ENCODE results near the gene RELA. TPM values are rescaled to one million over a fixed set of nuclear protein-coding genes. Genes with fewer than 3 reads are reported as not detected.
"Not testable (repeated sequence)": the region's sequence is repeated elsewhere in the genome, so short reads cannot be mapped to it uniquely, and the experiment has no call there.

The RELA gene
- total RNA-seq, 1 donor from 2014 or later, result 68.9 TPM

- no peaks in the 10 kb centered on the region for H3K36me3 ChIP-seq
- H3K4me3 ChIP-seq, result no peak overlapping the region
- no peaks in the 10 kb centered on the region for H3K27me3 ChIP-seq (ENCODE audit: low read depth)
- H3K4me1 ChIP-seq, result peaks cover 11% of the 10 kb centered on the region
- DNase-seq, result no peak
- TF ChIP-seq CTCF (IDR thresholded peaks at IDR 0.05), result no peak
- H3K9me3 ChIP-seq, result no peaks in the 10 kb centered on the region
- no peak overlapping the region for H3K27ac ChIP-seq
- intact Hi-C loops (cut with DNase I), result no loop called here
- no peak for ATAC-seq
These were observed 34.3 kb upstream of the RELA start for GRCh38 chr11:65696802-65697552.

GRCh38 chr11:65695459-65696241 is 32.9 kb upstream of the RELA start:
- no peak for DNase-seq
- H3K27ac ChIP-seq, result no peak overlapping the region

GRCh38 chr11:65692367-65692766 is 29.7 kb upstream of the RELA start:
- no peak for ATAC-seq
- H3K36me3 ChIP-seq, result no peaks in the 10 kb centered on the region
- no peak overlapping the region for H3K27ac ChIP-seq
- H3K4me1 ChIP-seq, result peaks cover 11% of the 10 kb centered on the region
- TF ChIP-seq CTCF (IDR thresholded peaks at IDR 0.05), result no peak
- H3K27me3 ChIP-seq (ENCODE audit: low read depth), result no peaks in the 10 kb centered on the region
- intact Hi-C loops (cut with DNase I), result no loop called here
- H3K9me3 ChIP-seq, result no peaks in the 10 kb centered on the region
- no peak overlapping the region for H3K4me3 ChIP-seq
- DNase-seq, result no peak

More at GRCh38 chr11:65695459-65696241, 32.9 kb upstream of the RELA start:
- TF ChIP-seq CTCF (IDR thresholded peaks at IDR 0.05), result no peak
- Histone ChIP-seq H3K36me3 (no peaks in the 10 kb centered on the region), H3K4me3 (no peak overlapping the region), H3K9me3 (no peaks in the 10 kb centered on the region), H3K4me1 (peaks cover 11% of the 10 kb centered on the region), H3K27me3 (ENCODE audit: low read depth) (no peaks in the 10 kb centered on the region)
- intact Hi-C loops (cut with DNase I), result no loop called here
- ATAC-seq, result peak; percentile 40 to 48

GRCh38 chr11:65691847-65692246 is 29.1 kb upstream of the RELA start:
- H3K27ac ChIP-seq; ATAC-seq; DNase-seq; intact Hi-C loops (cut with DNase I); H3K36me3 ChIP-seq; H3K4me3 ChIP-seq; H3K9me3 ChIP-seq; H3K27me3 ChIP-seq (ENCODE audit: low read depth): not testable (repeated sequence)
- peaks cover 11% of the 10 kb centered on the region for H3K4me1 ChIP-seq

- intact Hi-C loops (cut with DNase I), result no loop called here
- H3K27ac ChIP-seq, result no peak overlapping the region
These were observed 23.3 kb upstream of the RELA start for GRCh38 chr11:65685981-65686380.

GRCh38 chr11:65683480-65683879 is 20.8 kb upstream of the RELA start:
- H3K4me1 ChIP-seq; H3K9me3 ChIP-seq; H3K27me3 ChIP-seq (ENCODE audit: low read depth); H3K27ac ChIP-seq; intact Hi-C loops (cut with DNase I); DNase-seq; ATAC-seq; H3K4me3 ChIP-seq; H3K36me3 ChIP-seq: not testable (repeated sequence)

More at GRCh38 chr11:65685981-65686380, 23.3 kb upstream of the RELA start:
- DNase-seq (no peak), ATAC-seq (no peak)
- Histone ChIP-seq H3K9me3 (no peaks in the 10 kb centered on the region), H3K4me3 (no peak overlapping the region), H3K4me1 (no peaks in the 10 kb centered on the region), H3K36me3 (no peaks in the 10 kb centered on the region), H3K27me3 (ENCODE audit: low read depth) (no peaks in the 10 kb centered on the region)
- no peak for TF ChIP-seq CTCF (IDR thresholded peaks at IDR 0.05)
